ENCODE results near the gene SHH.

DNA sequence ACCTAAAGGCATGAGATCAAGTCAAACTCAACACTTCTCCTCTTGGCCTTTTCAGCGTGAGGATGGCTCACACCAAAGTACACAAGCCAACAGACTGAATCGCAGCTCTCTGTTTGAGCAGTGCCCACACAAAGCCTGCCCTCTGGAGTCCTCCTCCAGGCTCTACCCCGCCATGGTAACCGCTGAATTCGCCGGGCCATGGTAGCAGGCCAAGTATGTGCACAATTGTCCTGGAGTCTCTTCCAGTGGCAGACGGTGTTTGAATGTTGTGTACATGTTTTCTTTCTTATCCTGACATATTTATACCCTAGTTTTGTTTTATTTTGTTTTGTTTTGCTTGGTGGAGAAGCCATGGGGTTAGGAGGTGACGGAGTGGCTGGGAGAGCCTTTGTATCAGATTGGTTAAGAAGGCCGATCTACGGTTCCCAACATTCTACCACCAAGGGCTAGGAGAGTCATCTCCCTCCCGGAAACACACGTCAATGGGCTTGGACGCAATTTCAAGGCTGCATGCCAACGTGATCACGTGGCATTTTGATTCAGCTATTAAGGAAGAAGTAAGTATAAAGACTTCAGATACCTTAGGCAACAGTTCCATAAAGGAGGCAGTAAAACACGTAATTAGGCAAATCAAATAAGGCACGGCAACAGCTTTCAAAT is 12.1 kb upstream of the SHH start:
- no peak for TF ChIP-seq POLR2A (IDR thresholded peaks at IDR 0.05)
- TF ChIP-seq, protein P1, sequence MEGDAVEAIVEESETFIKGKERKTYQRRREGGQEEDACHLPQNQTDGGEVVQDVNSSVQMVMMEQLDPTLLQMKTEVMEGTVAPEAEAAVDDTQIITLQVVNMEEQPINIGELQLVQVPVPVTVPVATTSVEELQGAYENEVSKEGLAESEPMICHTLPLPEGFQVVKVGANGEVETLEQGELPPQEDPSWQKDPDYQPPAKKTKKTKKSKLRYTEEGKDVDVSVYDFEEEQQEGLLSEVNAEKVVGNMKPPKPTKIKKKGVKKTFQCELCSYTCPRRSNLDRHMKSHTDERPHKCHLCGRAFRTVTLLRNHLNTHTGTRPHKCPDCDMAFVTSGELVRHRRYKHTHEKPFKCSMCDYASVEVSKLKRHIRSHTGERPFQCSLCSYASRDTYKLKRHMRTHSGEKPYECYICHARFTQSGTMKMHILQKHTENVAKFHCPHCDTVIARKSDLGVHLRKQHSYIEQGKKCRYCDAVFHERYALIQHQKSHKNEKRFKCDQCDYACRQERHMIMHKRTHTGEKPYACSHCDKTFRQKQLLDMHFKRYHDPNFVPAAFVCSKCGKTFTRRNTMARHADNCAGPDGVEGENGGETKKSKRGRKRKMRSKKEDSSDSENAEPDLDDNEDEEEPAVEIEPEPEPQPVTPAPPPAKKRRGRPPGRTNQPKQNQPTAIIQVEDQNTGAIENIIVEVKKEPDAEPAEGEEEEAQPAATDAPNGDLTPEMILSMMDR (IDR thresholded peaks at IDR 0.05) = no peak

Measured in testis (tissue), 2 donors.